B cell (primary cell): Measurements from ENCODE around the gene MPND. TPM values are rescaled to one million over a fixed set of nuclear protein-coding genes. Genes with fewer than 3 reads are reported as not detected.

ENCODE experiments used
- ATAC-seq: fragments of 200-7000 bp; cut with Tn5 transposase; one replicate; pipeline ENCODE4 v1.10.0; 2021; ENCODE audit warnings: low read depth, mild to moderate bottlenecking, moderate number of reproducible peaks, moderate library complexity
- CTCF ChIA-PET: fragments of 350-600 bp; sonication (Branson Sonifier 250); formaldehyde crosslinking; loops from one replicate; lab custom pipeline; 2021; ENCODE audit warnings: antibody characterized with exemption, inconsistent platforms; lab: Charles Lee
- POLR2A ChIA-PET: fragments of 350-600 bp; sonication (Branson Sonifier 250); formaldehyde crosslinking; loops from one replicate; lab custom pipeline; 2021; ENCODE audit warnings: antibody characterized with exemption; lab: Charles Lee
- DNase-seq: peaks from one replicate; pipeline ENCODE4 v3.0.0; 2013
- H2AFZ ChIP-seq: 2 replicates; pipeline ENCODE4 v1.6.1; 2012; ENCODE audit warnings: mild to moderate bottlenecking, low read depth, low read length; ENCODE audit not compliant: insufficient read depth, poor library complexity, severe bottlenecking
- H3K27ac ChIP-seq, 2 donors: 1 replicate in 1 of 2; 2 replicates in 1 of 2; pipeline ENCODE4 v1.5.1; 2012 to 2013; ENCODE audit warnings: low read length in 2 of 2, mild to moderate bottlenecking in 2 of 2, moderate library complexity in 1 of 2
- H3K27me3 ChIP-seq, 4 experiments: fragments of 200-600 bp in 1 of 4; sonication (generic) in 1 of 4; replicated peaks in 1 of 4; 1 replicate in 2 of 4; 2 replicates in 2 of 4; pipeline versions ENCODE4 v1.6.1 to v1.7.0; 2013 to 2016; ENCODE audit warnings: low read length in 3 of 4, mild to moderate bottlenecking in 2 of 4, mixed read lengths in 1 of 4, moderate library complexity in 1 of 4; ENCODE audit not compliant: insufficient read depth in 4 of 4, control insufficient read depth in 3 of 4; ENCODE audit errors: control extremely low read depth in 1 of 4
- H3K36me3 ChIP-seq, 2 experiments: replicated peaks in 1 of 2; 1 replicate in 1 of 2; 2 replicates in 1 of 2; pipeline versions ENCODE4 v1.6.1 to v1.7.1; 2013; ENCODE audit warnings: low read length in 1 of 2; ENCODE audit not compliant: insufficient read depth in 2 of 2, control insufficient read depth in 1 of 2; ENCODE audit errors: control extremely low read depth in 1 of 2, extremely low read depth in 1 of 2
- H3K4me1 ChIP-seq, 2 donors: fragments of 200-600 bp in 1 of 2; sonication (generic) in 1 of 2; 1 replicate in 1 of 2; 2 replicates in 1 of 2; pipeline versions ENCODE4 v1.5.1 to v1.6.1; 2013 to 2017; ENCODE audit warnings: low read length in 2 of 2; ENCODE audit not compliant: control insufficient read depth in 2 of 2, insufficient read depth in 2 of 2
- H3K4me2 ChIP-seq: replicated peaks from 2 replicates; pipeline ENCODE3; 2012; ENCODE audit warnings: mild to moderate bottlenecking, low read depth, low read length; ENCODE audit not compliant: poor library complexity, severe bottlenecking
- H3K4me3 ChIP-seq, 5 experiments: fragments of 200-600 bp in 1 of 5; sonication (generic) in 1 of 5; 1 replicate in 3 of 5; 2 replicates in 2 of 5; pipeline versions ENCODE4 v1.5.1 to v1.7.0; 2011 to 2016; ENCODE audit warnings: low read length in 4 of 5, mild to moderate bottlenecking in 4 of 5, low read depth in 2 of 5, control low read depth in 1 of 5, moderate library complexity in 1 of 5; ENCODE audit not compliant: insufficient read depth in 1 of 5; ENCODE audit errors: control extremely low read depth in 1 of 5, extremely low read depth in 1 of 5
- H3K79me2 ChIP-seq: fragments of 200-600 bp; sonication (generic); one replicate; pipeline ENCODE4 v1.6.0; 2016; ENCODE audit warnings: low read length; ENCODE audit not compliant: control insufficient read depth, insufficient read depth
- H3K9ac ChIP-seq: fragments of 200-600 bp; sonication (generic); 2 replicates; pipeline ENCODE4 v1.6.1; 2017; ENCODE audit warnings: mild to moderate bottlenecking, low read length, moderate library complexity
- H3K9me3 ChIP-seq, 3 donors: one replicate each; pipeline versions ENCODE4 v1.6.1 to v1.7.1; 2013; ENCODE audit warnings: low read length in 2 of 3; ENCODE audit not compliant: control insufficient read depth in 2 of 3, insufficient read depth in 1 of 3; ENCODE audit errors: control extremely low read depth in 1 of 3
- H4K20me1 ChIP-seq: 2 replicates; pipeline ENCODE4 v1.6.0; 2012; ENCODE audit warnings: mild to moderate bottlenecking, low read length; ENCODE audit not compliant: insufficient read depth, control insufficient read depth, poor library complexity, severe bottlenecking
- H3K27ac Mint-ChIP-seq: one replicate; pipeline ENCODE4 v1.8.0; 2021; ENCODE audit warnings: mixed read lengths
- H3K27me3 Mint-ChIP-seq: one replicate; pipeline ENCODE4 v1.8.0; 2021; ENCODE audit warnings: mixed read lengths
- H3K4me1 Mint-ChIP-seq: one replicate; pipeline ENCODE4 v1.8.0; 2021; ENCODE audit warnings: mixed read lengths
- H3K4me3 Mint-ChIP-seq: one replicate; pipeline ENCODE4 v1.8.0; 2021; ENCODE audit warnings: mixed read lengths
- H3K9me3 Mint-ChIP-seq: one replicate; pipeline ENCODE4 v1.8.0; 2022; ENCODE audit warnings: mixed read lengths; ENCODE audit not compliant: insufficient read depth
- CTCF ChIP-seq: fragments of 200-600 bp; IDR thresholded peaks from one replicate; pipeline ENCODE4 v1.8.0; 2022; ENCODE audit warnings: antibody characterized with exemption, mild to moderate bottlenecking
- EZH2 ChIP-seq: IDR thresholded peaks from 2 replicates; pipeline ENCODE4 v1.6.1; 2012; ENCODE audit warnings: borderline replicate concordance, low read depth, mild to moderate bottlenecking, moderate library complexity, low read length; ENCODE audit not compliant: insufficient read depth, poor library complexity, severe bottlenecking
- WGBS: methylation state at CpG from one replicate; pipeline ENCODE4 v1.1.5; 2013; ENCODE audit warnings: missing lambda C conversion rate; ENCODE audit not compliant: insufficient coverage; 5-methylcytosine and 5-hydroxymethylcytosine counted together
- intact Hi-C: fragments of 100-400 bp; cut with micrococcal nuclease; formaldehyde crosslinking; loops from one replicate; pipeline ENCODE4 v1.10.0; 2022
- polyA plus RNA-seq: library from polyadenylated mRNA; depleted of rRNA; stranded (reverse); fragments of >200 nt; gene quantifications from 2 replicates; pipeline ENCODE4 v1.2.3, GENCODE V29; 2012
- total RNA-seq, 2 donors: library from RNA; stranded (reverse); fragments of 120-200 nt in 1 of 2; gene quantifications; 1 replicate in 1 of 2; 2 replicates in 1 of 2; pipeline versions ENCODE4 v1.2.3 to v1.2.4, GENCODE V29; 2013 to 2022

Gene MPND
- total and polyA plus RNA-seq, 2 donors (not counting 1 experiment from before 2014, with no cell fraction given): 14.5 to 25.6 TPM

GRCh38 chr19:4338441-4339355, 4.7 kb upstream of the MPND start, which contains the start of gene STAP2:
STAP2 (minus strand) TSS chr19:4338827; CDS start chr19:4338753, 74 bp downstream.
- Histone ChIP-seq H3K27me3 (no peaks in the 10 kb centered on the region), H3K4me3 (peak within 1 kb of the TSS in 4 of 5 experiments; percentile 37 to 70 (median 55)), H2AFZ (peak within 1 kb of the TSS; percentile 95), H4K20me1 (no peaks in the 10 kb centered on the region), H3K4me1 (peaks cover 3 to 24% of the 10 kb centered on the region in 2 donors), H3K9ac (peak within 1 kb of the TSS; percentile 65), H3K9me3 (no peaks in the 10 kb centered on the region), H3K4me2 (peak within 1 kb of the TSS; percentile 90), H3K79me2 (no peaks in the 10 kb centered on the region), H3K36me3 (no peaks in the 10 kb centered on the region), H3K27ac (peak within 1 kb of the TSS in 1 of 2 donors; percentile 6)
- H3K9me3 Mint-ChIP-seq: no peaks in the 10 kb centered on the region
- H3K27ac Mint-ChIP-seq: peak within 1 kb of the TSS; percentile 75
- H3K4me3 Mint-ChIP-seq: peak within 1 kb of the TSS; percentile 88
- H3K27me3 Mint-ChIP-seq: no peaks in the 10 kb centered on the region
- DNase-seq (peak; percentile 39), ATAC-seq (no peak)
- intact Hi-C loops: no loop called here
- peaks cover 25% of the 10 kb centered on the region for H3K4me1 Mint-ChIP-seq
- POLR2A ChIA-PET: no interaction called here
- no peak for TF ChIP-seq CTCF
- WGBS: 77% methylated on average over 15 of the region's 27 CpGs
- CTCF ChIA-PET: interaction anchor here (0.7 to 2.6 kb wide), 2 partner anchors 13 to 67 kb away, joined by 3 to 6 read pairs; no protein-coding TSS in a partner anchor

GRCh38 chr19:4342314-4342614, 1.1 kb upstream of the MPND start:
- Histone ChIP-seq H4K20me1 (no peaks in the 10 kb centered on the region), H3K9me3 (no peaks in the 10 kb centered on the region), H3K36me3 (peaks cover 0 to 4% of the 10 kb centered on the region in 2 experiments), H3K9ac (peak overlapping the region; percentile 68), H2AFZ (peak overlapping the region; percentile 92), H3K79me2 (peaks cover 9% of the 10 kb centered on the region), H3K4me2 (peak overlapping the region; percentile 91), H3K27me3 (no peaks in the 10 kb centered on the region), H3K27ac (peak overlapping the region; percentile 31 to 53), H3K4me1 (peaks cover 10 to 33% of the 10 kb centered on the region in 2 donors), H3K4me3 (peak overlapping the region; percentile 62 to 89 (median 81))
- peak overlapping the region; percentile 90 for H3K4me3 Mint-ChIP-seq
- peaks cover 28% of the 10 kb centered on the region for H3K4me1 Mint-ChIP-seq
- no peaks in the 10 kb centered on the region for H3K27me3 Mint-ChIP-seq
- ATAC-seq (no peak), DNase-seq (no peak)
- intact Hi-C loops: loop anchor here (1.0 to 2.0 kb wide), 2 partner anchors 14 to 27 kb away; no protein-coding TSS in a partner anchor
- peak overlapping the region; percentile 69 for H3K27ac Mint-ChIP-seq
- WGBS: 7% methylated on average over 10 of the region's 10 CpGs
- ChIA-PET CTCF (interaction anchor here (0.8 to 3.2 kb wide), 8 partner anchors 10 to 93 kb away, joined by 3 to 32 read pairs (median 4); partner anchors contain the start of genes CHAF1A and SH3GL1), POLR2A (interaction anchor here (1.1 to 2.0 kb wide), 7 partner anchors 11 to 1306 kb away, joined by 3 to 11 read pairs (median 4); partner anchors contain the start of genes CHAF1A and HDGFL2)
- no peaks in the 10 kb centered on the region for H3K9me3 Mint-ChIP-seq
- no peak for TF ChIP-seq CTCF
- no peak for TF ChIP-seq EZH2
